HL-60 (cell line): Measurements from ENCODE around the gene DRC7.

Source experiments
- CTCF ChIP-seq: IDR thresholded peaks from one replicate; pipeline ENCODE4 v1.5.1; 2011; ENCODE audit warnings: low read length, control low read depth, inconsistent platforms; ENCODE audit not compliant: insufficient read depth
- GABPA ChIP-seq: IDR thresholded peaks from 2 replicates; pipeline ENCODE4 v1.6.1; 2012; ENCODE audit warnings: low read depth
- POLR2AphosphoS5 ChIP-seq: IDR thresholded peaks from 2 replicates; pipeline ENCODE4 v1.6.1; 2012; ENCODE audit warnings: low read depth
- REST ChIP-seq: IDR thresholded peaks from 2 replicates; pipeline ENCODE4 v1.6.1; 2012; ENCODE audit warnings: low read depth; ENCODE audit not compliant: insufficient replicate concordance
- SPI1 ChIP-seq: IDR thresholded peaks from 2 replicates; pipeline ENCODE4 v1.6.1; 2012; ENCODE audit warnings: low read depth, mild to moderate bottlenecking, borderline replicate concordance

- TF ChIP-seq CTCF (no peak), POLR2AphosphoS5 (no peak), GABPA (no peak), REST (no peak), SPI1 (no peak)
Measured at GRCh38 chr16:57766714-57767348, 72.2 kb downstream of the DRC7 start.
